ENCODE results near the gene TTC36. TPM values are rescaled to one million over a fixed set of nuclear protein-coding genes. Genes with fewer than 3 reads are reported as not detected.

TTC36 gene
- total and polyA plus RNA-seq, 11 donors, result 0.23 to 3.1 (median 0.82) TPM; not detected in 3

DNA sequence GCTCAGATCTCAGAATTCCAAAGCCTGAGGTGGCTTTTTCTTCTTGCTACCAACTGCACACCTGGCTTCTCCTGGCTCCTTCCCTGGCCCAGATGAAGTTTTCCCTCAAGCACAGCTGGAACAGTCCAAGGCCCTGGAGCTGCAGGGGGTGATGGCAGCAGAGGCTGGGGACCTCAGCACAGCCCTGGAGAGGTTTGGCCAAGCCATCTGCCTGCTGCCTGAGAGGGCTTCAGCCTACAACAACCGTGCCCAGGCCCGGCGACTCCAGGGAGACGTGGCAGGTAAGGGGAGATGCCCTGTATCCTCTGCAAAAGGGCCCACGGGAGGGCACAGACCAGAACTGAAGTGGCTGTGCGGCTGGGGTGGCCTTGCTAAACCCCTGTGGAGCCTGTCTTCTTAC is 1.2 kb downstream of the TTC36 start:
- intact Hi-C loops (cut with DNase I), result no loop called here
- Histone ChIP-seq H3K9me3 (no peaks in the 10 kb centered on the region), H3K36me3 (peaks cover 0 to 22% (median 16%) of the 10 kb centered on the region in 9 donors), H3K4me3 (no peak overlapping the region), H3K27ac (no peak overlapping the region), H3K4me1 (peaks cover 0 to 35% (median 12%) of the 10 kb centered on the region in 12 donors), H3K27me3 (peaks cover 0 to 5% (median 0%) of the 10 kb centered on the region in 9 donors)
- DNase-seq (no peak), ATAC-seq (no peak)
- 93 to 99% (median 94%) methylated on average over 6 of the region's 6 CpGs for WGBS, 4 donors
- TF ChIP-seq, protein P1, sequence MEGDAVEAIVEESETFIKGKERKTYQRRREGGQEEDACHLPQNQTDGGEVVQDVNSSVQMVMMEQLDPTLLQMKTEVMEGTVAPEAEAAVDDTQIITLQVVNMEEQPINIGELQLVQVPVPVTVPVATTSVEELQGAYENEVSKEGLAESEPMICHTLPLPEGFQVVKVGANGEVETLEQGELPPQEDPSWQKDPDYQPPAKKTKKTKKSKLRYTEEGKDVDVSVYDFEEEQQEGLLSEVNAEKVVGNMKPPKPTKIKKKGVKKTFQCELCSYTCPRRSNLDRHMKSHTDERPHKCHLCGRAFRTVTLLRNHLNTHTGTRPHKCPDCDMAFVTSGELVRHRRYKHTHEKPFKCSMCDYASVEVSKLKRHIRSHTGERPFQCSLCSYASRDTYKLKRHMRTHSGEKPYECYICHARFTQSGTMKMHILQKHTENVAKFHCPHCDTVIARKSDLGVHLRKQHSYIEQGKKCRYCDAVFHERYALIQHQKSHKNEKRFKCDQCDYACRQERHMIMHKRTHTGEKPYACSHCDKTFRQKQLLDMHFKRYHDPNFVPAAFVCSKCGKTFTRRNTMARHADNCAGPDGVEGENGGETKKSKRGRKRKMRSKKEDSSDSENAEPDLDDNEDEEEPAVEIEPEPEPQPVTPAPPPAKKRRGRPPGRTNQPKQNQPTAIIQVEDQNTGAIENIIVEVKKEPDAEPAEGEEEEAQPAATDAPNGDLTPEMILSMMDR (IDR thresholded peaks at IDR 0.05), result no peak

DNA sequence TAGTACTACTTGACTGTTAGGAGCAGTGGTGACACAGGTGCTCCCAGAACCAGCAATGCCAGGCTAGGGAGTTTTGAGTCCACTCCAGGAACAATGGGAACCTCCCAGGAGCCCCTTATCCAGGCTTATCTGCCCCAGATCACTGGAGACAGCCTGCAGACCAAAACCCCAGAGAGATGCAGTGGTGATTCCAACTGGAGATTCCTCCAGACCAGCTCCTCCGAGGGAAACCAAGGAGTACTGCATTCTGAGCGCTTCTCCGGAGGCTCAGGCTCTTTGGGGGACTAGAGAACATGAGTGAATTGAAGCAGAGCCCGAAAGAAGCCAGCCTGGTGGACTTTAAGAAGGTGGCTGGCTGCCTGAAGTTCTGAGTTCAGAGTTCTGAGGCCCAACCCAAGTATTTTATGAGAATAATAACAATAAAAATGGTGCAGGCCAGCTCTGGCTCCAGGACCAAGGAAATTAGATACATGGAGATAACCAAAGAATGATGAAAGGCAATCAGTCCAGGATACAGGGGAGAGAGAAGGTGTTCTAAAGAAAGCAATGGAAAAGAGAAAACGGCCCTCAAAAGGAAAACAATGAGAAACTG is 2.4 kb downstream of the TTC36 start:
- H3K9me3 ChIP-seq, result no peaks in the 10 kb centered on the region
- no peak for ATAC-seq
- intact Hi-C loops (cut with DNase I), result no loop called here
- peak overlapping the region in 1 of 12 donors; percentile 82 for H3K27ac ChIP-seq
- 76 to 80% (median 77%) methylated on average over 5 of the region's 5 CpGs for WGBS, 4 donors
- H3K36me3 ChIP-seq, result peaks cover 0 to 10% (median 5%) of the 10 kb centered on the region in 9 donors
- H3K4me1 ChIP-seq, result peaks cover 0 to 32% (median 12%) of the 10 kb centered on the region in 12 donors
- peaks cover 0 to 5% (median 0%) of the 10 kb centered on the region in 9 donors for H3K27me3 ChIP-seq
- TF ChIP-seq, protein P1 (IDR thresholded peaks at IDR 0.05), result no peak
- no peak for TF ChIP-seq POLR2A (IDR thresholded peaks at IDR 0.05)
- peak overlapping the region in 9 of 12 donors; percentile 68 to 96 (median 83) for H3K4me3 ChIP-seq
- DNase-seq, result no peak

DNA sequence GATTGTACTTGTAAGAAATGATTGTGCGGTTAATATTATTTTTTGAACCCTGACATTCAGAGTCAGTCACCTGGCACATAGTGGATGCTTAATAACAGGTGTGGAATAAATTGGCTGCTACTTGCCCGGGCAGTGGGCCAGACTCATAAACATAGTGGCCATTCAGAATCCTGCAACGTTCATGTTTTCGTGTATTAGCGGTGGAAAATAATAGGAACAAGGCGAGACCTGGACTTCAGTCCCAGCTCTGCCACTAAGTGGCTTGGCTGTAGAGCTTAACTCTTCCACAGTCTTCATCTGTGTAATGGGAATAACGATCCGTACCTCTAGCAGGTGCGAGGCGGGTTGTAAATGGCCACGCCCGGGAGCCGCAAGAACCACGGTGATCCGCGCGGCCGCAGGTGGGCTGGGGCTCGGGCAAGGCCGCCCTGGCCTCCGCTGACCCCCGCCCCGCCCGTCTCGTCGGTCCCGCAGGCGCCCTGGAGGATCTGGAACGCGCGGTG is 3.0 kb downstream of the TTC36 start:
- Histone ChIP-seq H3K27ac (peak overlapping the region in 11 of 12 donors; percentile 11 to 83 (median 67)), H3K27me3 (peaks cover 0 to 5% (median 0%) of the 10 kb centered on the region in 9 donors), H3K4me1 (peaks cover 0 to 32% (median 12%) of the 10 kb centered on the region in 12 donors), H3K9me3 (no peaks in the 10 kb centered on the region), H3K4me3 (peak overlapping the region; percentile 68 to 96 (median 82)), H3K36me3 (peaks cover 0 to 5% (median under 1%) of the 10 kb centered on the region in 9 donors)
- WGBS, 4 donors, result 5 to 26% (median 5%) methylated on average over 6 to 31 of the region's 31 CpGs
- ATAC-seq (no peak), DNase-seq (peak in 1 of 5 donors; percentile 33)
- intact Hi-C loops (cut with DNase I), result no loop called here
- no peak for TF ChIP-seq POLR2A (IDR thresholded peaks at IDR 0.05)
- TF ChIP-seq, protein P1 (IDR thresholded peaks at IDR 0.05), result no peak

Measured in heart left ventricle (tissue), 16 donors.